Esophagus muscularis mucosa (tissue), 4 donors: ENCODE measurements around the gene SCYL3. TPM values are rescaled to one million over a fixed set of nuclear protein-coding genes. Genes with fewer than 3 reads are reported as not detected.

Source experiments
- DNase-seq: peaks from one replicate; pipeline ENCODE4 v3.0.0-alpha.2; 2017; ENCODE audit errors: extremely low spot score
- H3K27ac ChIP-seq, 4 donors: fragments of 200-600 bp; sonication (generic); replicated peaks in 1 of 4; 1 replicate in 3 of 4; 2 replicates in 1 of 4; pipeline ENCODE4 v1.5.1; 2016 to 2019; ENCODE audit warnings: mild to moderate bottlenecking in 1 of 4
- H3K27me3 ChIP-seq, 4 donors: fragments of 200-600 bp; sonication (generic); one replicate each; pipeline versions ENCODE4 v1.5.1 to v1.6.0; 2016 to 2019
- H3K36me3 ChIP-seq, 4 donors: fragments of 200-600 bp; sonication (generic); one replicate each; pipeline ENCODE4 v1.5.1; 2016 to 2019
- H3K4me1 ChIP-seq, 4 donors: fragments of 200-600 bp; sonication (generic); one replicate each; pipeline ENCODE4 v1.5.1; 2016 to 2019
- H3K4me3 ChIP-seq, 4 donors: fragments of 200-600 bp; sonication (generic); 1 replicate in 2 of 4; 2 replicates in 2 of 4; pipeline ENCODE4 v1.5.1; 2016 to 2019; ENCODE audit warnings: mild to moderate bottlenecking in 4 of 4, moderate library complexity in 1 of 4
- H3K9me3 ChIP-seq, 4 donors: fragments of 200-600 bp; sonication (generic); 1 replicate in 3 of 4; 2 replicates in 1 of 4; pipeline ENCODE4 v1.5.1; 2016 to 2019
- EP300 ChIP-seq: sonication (generic); formaldehyde crosslinking; IDR thresholded peaks from one replicate; pipeline ENCODE4 v1.6.1; 2017; ENCODE audit warnings: antibody characterized with exemption
- POLR2A ChIP-seq: fragments of 450-650 bp; IDR thresholded peaks from one replicate; pipeline ENCODE4 v1.6.1; 2017; ENCODE audit warnings: antibody characterized with exemption, moderate library complexity, mild to moderate bottlenecking, low read depth
- POLR2AphosphoS5 ChIP-seq, 2 donors: sonication (generic); formaldehyde crosslinking; IDR thresholded peaks; one replicate each; pipeline ENCODE4 v1.6.1; 2017; ENCODE audit warnings: antibody characterized with exemption in 2 of 2
- WGBS: methylation state at CpG from one replicate; pipeline ENCODE4 v1.1.5; 2018; 5-methylcytosine and 5-hydroxymethylcytosine counted together
- intact Hi-C: fragments of 100-400 bp; cut with DNase I; formaldehyde crosslinking; loops from one replicate; pipeline ENCODE4 v1.15.1; 2023
- total RNA-seq, 4 donors: library from RNA; depleted of rRNA; stranded (reverse); fragments of >200 nt; gene quantifications; one replicate each; pipeline versions ENCODE4 v1.1.0 to v1.2.1, GENCODE V29; 2016
- TF ChIP-seq, protein P1 (sequence below), 3 experiments: fragments of 200-600 bp in 2 of 3; fragments of 450-650 bp in 1 of 3; sonication (generic) in 2 of 3; IDR thresholded peaks; one replicate each; pipeline ENCODE4 v1.5.1; 2017 to 2019; ENCODE audit warnings: antibody characterized with exemption in 3 of 3, mild to moderate bottlenecking in 2 of 3, moderate library complexity in 1 of 3

Gene SCYL3
- total RNA-seq, 4 donors from 2014 or later, result 10.2 to 11.8 (median 10.3) TPM

DNA sequence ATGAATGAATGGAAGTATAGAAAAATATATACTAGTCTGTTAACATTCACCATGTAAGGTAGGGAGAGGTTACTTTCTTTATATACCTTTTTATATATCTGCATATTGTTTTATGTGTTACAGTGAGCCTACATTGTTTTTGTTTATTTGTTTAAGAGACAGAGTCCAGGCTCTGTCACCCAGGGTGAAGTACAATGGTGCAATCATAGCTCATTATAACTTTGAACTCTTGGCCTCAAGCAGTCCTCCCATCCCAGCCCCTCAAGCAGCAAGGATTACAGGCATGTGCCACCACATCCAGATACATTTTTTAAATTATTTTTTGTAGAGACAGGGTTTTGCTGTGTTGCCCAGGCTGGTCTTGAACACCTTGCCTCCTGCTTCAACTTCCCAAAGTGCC lies 7.4 kb upstream of the SCYL3 start:
- TF ChIP-seq POLR2AphosphoS5 (IDR thresholded peaks at IDR 0.05), result no peak
- TF ChIP-seq POLR2A, result no peak
- TF ChIP-seq EP300, result no peak
- TF ChIP-seq, protein P1, sequence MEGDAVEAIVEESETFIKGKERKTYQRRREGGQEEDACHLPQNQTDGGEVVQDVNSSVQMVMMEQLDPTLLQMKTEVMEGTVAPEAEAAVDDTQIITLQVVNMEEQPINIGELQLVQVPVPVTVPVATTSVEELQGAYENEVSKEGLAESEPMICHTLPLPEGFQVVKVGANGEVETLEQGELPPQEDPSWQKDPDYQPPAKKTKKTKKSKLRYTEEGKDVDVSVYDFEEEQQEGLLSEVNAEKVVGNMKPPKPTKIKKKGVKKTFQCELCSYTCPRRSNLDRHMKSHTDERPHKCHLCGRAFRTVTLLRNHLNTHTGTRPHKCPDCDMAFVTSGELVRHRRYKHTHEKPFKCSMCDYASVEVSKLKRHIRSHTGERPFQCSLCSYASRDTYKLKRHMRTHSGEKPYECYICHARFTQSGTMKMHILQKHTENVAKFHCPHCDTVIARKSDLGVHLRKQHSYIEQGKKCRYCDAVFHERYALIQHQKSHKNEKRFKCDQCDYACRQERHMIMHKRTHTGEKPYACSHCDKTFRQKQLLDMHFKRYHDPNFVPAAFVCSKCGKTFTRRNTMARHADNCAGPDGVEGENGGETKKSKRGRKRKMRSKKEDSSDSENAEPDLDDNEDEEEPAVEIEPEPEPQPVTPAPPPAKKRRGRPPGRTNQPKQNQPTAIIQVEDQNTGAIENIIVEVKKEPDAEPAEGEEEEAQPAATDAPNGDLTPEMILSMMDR (IDR thresholded peaks at IDR 0.05), result no peak
- no peak for DNase-seq
- H3K4me3 ChIP-seq, result no peak overlapping the region
- H3K4me1 ChIP-seq, result no peaks in the 10 kb centered on the region
- H3K27ac ChIP-seq, result no peak overlapping the region
- peaks cover 0 to 16% (median 1%) of the 10 kb centered on the region in 4 donors for H3K27me3 ChIP-seq
- intact Hi-C loops, result no loop called here
- H3K9me3 ChIP-seq, result no peaks in the 10 kb centered on the region
- no peaks in the 10 kb centered on the region for H3K36me3 ChIP-seq

DNA sequence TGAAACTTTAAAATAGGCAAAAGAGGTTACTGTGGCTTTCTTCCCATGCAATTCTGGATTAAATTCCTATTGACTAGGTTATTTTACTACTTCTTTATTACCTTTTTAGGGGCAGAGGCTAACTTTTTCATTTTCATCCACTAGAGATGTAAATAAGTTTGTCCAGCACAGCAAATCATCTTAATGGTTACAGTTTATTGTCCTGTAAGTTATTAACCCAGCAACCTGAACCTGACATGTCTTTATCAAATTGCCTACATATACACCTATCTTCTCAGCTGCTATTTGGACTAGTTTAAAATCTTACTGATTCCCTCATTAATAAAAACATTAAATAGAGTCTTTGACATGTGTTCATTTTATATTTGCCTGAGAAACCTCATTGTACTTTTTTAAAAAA lies 6.9 kb upstream of the SCYL3 start:
- peaks cover 0 to 17% (median 1%) of the 10 kb centered on the region in 4 donors for H3K27me3 ChIP-seq
- no peak overlapping the region for H3K4me3 ChIP-seq
- H3K9me3 ChIP-seq, result no peaks in the 10 kb centered on the region
- H3K27ac ChIP-seq, result no peak overlapping the region
- H3K36me3 ChIP-seq, result no peaks in the 10 kb centered on the region
- TF ChIP-seq, protein P1 (IDR thresholded peaks at IDR 0.05), result no peak
- TF ChIP-seq POLR2AphosphoS5 (IDR thresholded peaks at IDR 0.05), result no peak
- TF ChIP-seq POLR2A, result no peak
- TF ChIP-seq EP300, result no peak
- DNase-seq, result no peak
- intact Hi-C loops, result no loop called here
- H3K4me1 ChIP-seq, result no peaks in the 10 kb centered on the region

DNA sequence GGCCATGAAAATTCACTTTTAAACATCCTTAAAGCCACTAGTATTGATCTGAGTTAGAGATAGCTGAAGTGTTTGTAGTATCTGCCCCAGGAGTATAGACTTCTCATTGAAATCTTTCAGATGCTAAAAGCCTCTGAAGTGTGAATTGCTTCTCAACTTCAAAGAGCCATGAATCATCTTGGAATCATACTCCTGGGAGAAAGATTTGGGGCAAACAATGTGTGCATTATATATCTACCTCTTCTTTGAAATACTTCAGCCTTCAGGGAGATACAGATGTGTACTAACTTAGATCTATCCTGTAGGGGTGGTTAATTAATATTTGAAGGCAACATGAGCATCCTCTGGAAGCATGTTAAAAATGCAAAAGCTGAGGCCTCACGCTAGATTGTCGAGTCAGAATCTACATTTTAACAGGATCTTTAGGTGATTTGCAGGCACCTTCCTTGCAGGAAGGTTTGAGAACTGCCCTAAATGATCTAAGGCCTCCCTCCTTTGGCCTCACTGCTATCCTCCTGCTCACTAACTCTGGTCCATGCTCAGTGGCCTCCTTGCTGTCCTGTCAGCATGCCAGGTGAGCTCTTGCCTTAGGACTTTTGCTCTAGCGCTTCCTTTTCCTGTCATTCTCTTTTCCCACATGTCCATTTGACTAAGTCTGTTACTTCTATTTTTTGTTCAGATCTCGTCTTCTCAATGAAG lies 6.0 kb upstream of the SCYL3 start:
- no peaks in the 10 kb centered on the region for H3K36me3 ChIP-seq
- peaks cover 0 to 17% (median 1%) of the 10 kb centered on the region in 4 donors for H3K27me3 ChIP-seq
- intact Hi-C loops, result no loop called here
- 64% methylated on average over 4 of the region's 4 CpGs for WGBS
- no peak for DNase-seq
- no peaks in the 10 kb centered on the region for H3K9me3 ChIP-seq
- no peak for TF ChIP-seq EP300
- TF ChIP-seq POLR2AphosphoS5 (IDR thresholded peaks at IDR 0.05), result no peak
- no peak for TF ChIP-seq POLR2A
- TF ChIP-seq, protein P1 (IDR thresholded peaks at IDR 0.05), result no peak
- no peak overlapping the region for H3K27ac ChIP-seq
- peaks cover 0 to 2% (median 0%) of the 10 kb centered on the region in 4 donors for H3K4me1 ChIP-seq
- no peak overlapping the region for H3K4me3 ChIP-seq

DNA sequence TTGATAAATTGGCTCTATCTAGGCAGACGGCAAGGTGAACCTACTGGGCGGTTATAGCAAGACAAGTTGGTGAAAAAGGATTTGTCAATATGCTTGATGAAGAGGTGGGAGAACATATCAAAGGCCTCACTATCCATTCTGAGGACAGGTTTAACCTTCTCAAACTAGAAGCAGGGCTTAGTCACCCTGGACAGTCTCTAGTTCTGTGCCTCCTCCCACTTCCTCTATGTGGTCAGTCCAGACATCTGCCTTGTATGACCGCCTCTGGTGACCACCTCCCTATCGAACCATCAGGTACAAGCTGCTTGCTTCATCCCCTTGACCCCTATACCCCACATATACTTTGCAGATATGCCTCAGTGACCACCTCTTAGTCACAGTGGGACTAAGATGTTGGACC lies 2.3 kb upstream of the SCYL3 start:
- Histone ChIP-seq H3K9me3 (no peaks in the 10 kb centered on the region), H3K27me3 (peaks cover 0 to 13% (median 1%) of the 10 kb centered on the region in 4 donors), H3K36me3 (no peaks in the 10 kb centered on the region), H3K27ac (no peak overlapping the region), H3K4me1 (peaks cover 11 to 25% (median 18%) of the 10 kb centered on the region in 4 donors), H3K4me3 (no peak overlapping the region)
- TF ChIP-seq POLR2AphosphoS5 (IDR thresholded peaks at IDR 0.05) (no peak), EP300 (no peak), POLR2A (no peak)
- TF ChIP-seq, protein P1 (IDR thresholded peaks at IDR 0.05), result no peak
- 87% methylated on average over 4 of the region's 4 CpGs for WGBS
- DNase-seq, result no peak
- intact Hi-C loops, result no loop called here
